Thoracic aorta (tissue), 2 donors: Measurements from ENCODE around the gene MINDY4. TPM values are rescaled to one million over a fixed set of nuclear protein-coding genes. Genes with fewer than 3 reads are reported as not detected.

Experiments used
- ATAC-seq: fragments of 150-250 bp; one replicate; pipeline ENCODE4 v1.8.0; 2017; ENCODE audit warnings: low read depth; ENCODE audit not compliant: insufficient number of reproducible peaks, low FRiP score
- DNase-seq: peaks from one replicate; pipeline ENCODE4 v3.0.0-alpha.2; 2020; ENCODE audit warnings: low spot score
- H3K27ac ChIP-seq, 2 donors: fragments of 200-600 bp; sonication (generic); 1 replicate in 1 of 2; 2 replicates in 1 of 2; pipeline ENCODE4 v1.5.1; 2016; ENCODE audit warnings: mild to moderate bottlenecking in 2 of 2, moderate library complexity in 2 of 2
- H3K27me3 ChIP-seq: fragments of 200-600 bp; sonication (generic); replicated peaks from 2 replicates; pipeline ENCODE4 v1.6.0; 2016; ENCODE audit warnings: mild to moderate bottlenecking; ENCODE audit not compliant: insufficient read depth
- H3K36me3 ChIP-seq: fragments of 200-600 bp; sonication (generic); one replicate; pipeline ENCODE4 v1.5.1; 2016
- H3K4me1 ChIP-seq, 2 donors: fragments of 200-600 bp; sonication (generic); 1 replicate in 1 of 2; 2 replicates in 1 of 2; pipeline versions ENCODE4 v1.5.1 to v1.6.0; 2016; ENCODE audit warnings: low read depth in 2 of 2, mild to moderate bottlenecking in 1 of 2; ENCODE audit not compliant: control insufficient read depth in 1 of 2
- H3K4me3 ChIP-seq: fragments of 200-600 bp; sonication (generic); 2 replicates; pipeline ENCODE4 v1.5.1; 2016; ENCODE audit warnings: mild to moderate bottlenecking
- H3K9me3 ChIP-seq: fragments of 200-600 bp; sonication (generic); 2 replicates; pipeline ENCODE4 v1.5.1; 2016
- CTCF ChIP-seq: fragments of 200-600 bp; sonication (generic); IDR thresholded peaks from one replicate; pipeline ENCODE4 v1.5.1; 2019; ENCODE audit warnings: antibody characterized with exemption
- total RNA-seq, 2 donors: library from RNA; depleted of rRNA; stranded (reverse); fragments of >200 nt; gene quantifications; one replicate each; pipeline versions ENCODE4 v1.1.0 to v1.2.3, GENCODE V29; 2016

The MINDY4 gene
- total RNA-seq, 2 donors from 2014 or later, result 32.0 to 44.0 TPM

- H3K4me3 ChIP-seq, result no peak overlapping the region
- no peak for TF ChIP-seq CTCF
- peaks cover 8 to 29% of the 10 kb centered on the region in 2 donors for H3K4me1 ChIP-seq
- peaks cover 52% of the 10 kb centered on the region for H3K36me3 ChIP-seq
- peak; percentile 2 for DNase-seq
- ATAC-seq, result no peak
- H3K27me3 ChIP-seq, result no peaks in the 10 kb centered on the region
- no peak overlapping the region for H3K27ac ChIP-seq
- peaks cover 3% of the 10 kb centered on the region for H3K9me3 ChIP-seq
Observed at GRCh38 chr7:30925913-30926312, 154.7 kb downstream of the MINDY4 start.

GRCh38 chr7:30926313-30926712 lies 155.1 kb downstream of the MINDY4 start:
- ATAC-seq, result no peak
- no peak for DNase-seq
- Histone ChIP-seq H3K27ac (no peak overlapping the region), H3K4me1 (peaks cover 8 to 25% of the 10 kb centered on the region in 2 donors), H3K9me3 (peaks cover 3% of the 10 kb centered on the region), H3K36me3 (peaks cover 52% of the 10 kb centered on the region), H3K4me3 (no peak overlapping the region), H3K27me3 (no peaks in the 10 kb centered on the region)
- no peak for TF ChIP-seq CTCF

- Histone ChIP-seq H3K27ac (no peak overlapping the region), H3K9me3 (peaks cover 3% of the 10 kb centered on the region), H3K4me3 (no peak overlapping the region), H3K27me3 (no peaks in the 10 kb centered on the region), H3K36me3 (peaks cover 47% of the 10 kb centered on the region), H3K4me1 (peaks cover 2 to 18% of the 10 kb centered on the region in 2 donors)
- ATAC-seq (no peak), DNase-seq (no peak)
- no peak for TF ChIP-seq CTCF
Observed at GRCh38 chr7:30927040-30927439, 155.8 kb downstream of the MINDY4 start.

GRCh38 chr7:30927559-30927958 lies 156.3 kb downstream of the MINDY4 start:
- Histone ChIP-seq H3K27ac (no peak overlapping the region), H3K4me1 (peaks cover 0 to 12% of the 10 kb centered on the region in 2 donors), H3K4me3 (no peak overlapping the region), H3K9me3 (peaks cover 3% of the 10 kb centered on the region), H3K27me3 (no peaks in the 10 kb centered on the region), H3K36me3 (peaks cover 43% of the 10 kb centered on the region)
- ATAC-seq (no peak), DNase-seq (no peak)
- TF ChIP-seq CTCF, result no peak

GRCh38 chr7:30928254-30928872 lies 157.1 kb downstream of the MINDY4 start:
- H3K9me3 ChIP-seq, result peaks cover 3% of the 10 kb centered on the region
- DNase-seq (no peak), ATAC-seq (no peak)
- TF ChIP-seq CTCF, result no peak
- peaks cover 35% of the 10 kb centered on the region for H3K36me3 ChIP-seq
- H3K4me1 ChIP-seq, result peaks cover 0 to 5% of the 10 kb centered on the region in 2 donors
- no peaks in the 10 kb centered on the region for H3K27me3 ChIP-seq
- no peak overlapping the region for H3K27ac ChIP-seq
- H3K4me3 ChIP-seq, result no peak overlapping the region
